Liver (tissue), 3 donors: Measurements from ENCODE around the gene COL23A1.

Source experiments
- ATF3 ChIP-seq: IDR thresholded peaks from 2 replicates; pipeline ENCODE4 v1.6.1; 2016; ENCODE audit warnings: antibody characterized with exemption
- CTCF ChIP-seq: fragments of 150-350 bp; IDR thresholded peaks from 2 replicates; pipeline ENCODE4 v1.5.1; 2017; ENCODE audit warnings: improper control_type of control experiment, low read depth, low read length; ENCODE audit not compliant: missing input control
- FOXA1 ChIP-seq: IDR thresholded peaks from 2 replicates; pipeline ENCODE4 v1.6.1; 2016; ENCODE audit warnings: antibody characterized with exemption
- GABPA ChIP-seq, 2 donors: IDR thresholded peaks in 1 of 2; conservative IDR thresholded peaks in 1 of 2; 2 replicates each; pipeline ENCODE4 v1.6.1; 2016; ENCODE audit warnings: antibody characterized with exemption in 2 of 2, mild to moderate bottlenecking in 1 of 2, moderate library complexity in 1 of 2
- HNF4G ChIP-seq: IDR thresholded peaks from 2 replicates; pipeline ENCODE4 v1.6.1; 2016; ENCODE audit warnings: antibody characterized with exemption
- JUND ChIP-seq, 2 donors: IDR thresholded peaks; 2 replicates each; pipeline ENCODE4 v1.6.1; 2016; ENCODE audit warnings: antibody characterized with exemption in 2 of 2
- MAX ChIP-seq: IDR thresholded peaks from 2 replicates; pipeline ENCODE4 v1.6.1; 2016; ENCODE audit warnings: antibody characterized with exemption
- NR2F2 ChIP-seq: IDR thresholded peaks from 2 replicates; pipeline ENCODE4 v1.6.1; 2016; ENCODE audit warnings: antibody characterized with exemption
- RAD21 ChIP-seq, 2 donors: IDR thresholded peaks; 2 replicates each; pipeline ENCODE4 v1.6.1; 2016; ENCODE audit warnings: antibody characterized with exemption in 2 of 2, mild to moderate bottlenecking in 2 of 2
- REST ChIP-seq: IDR thresholded peaks from 2 replicates; pipeline ENCODE4 v1.6.1; 2016; ENCODE audit warnings: antibody characterized with exemption, mild to moderate bottlenecking
- TAF1 ChIP-seq: conservative IDR thresholded peaks from 2 replicates; pipeline ENCODE4 v1.6.1; 2016; ENCODE audit warnings: antibody characterized with exemption, mild to moderate bottlenecking
- YY1 ChIP-seq: IDR thresholded peaks from 2 replicates; pipeline ENCODE4 v1.6.1; 2016; ENCODE audit warnings: antibody characterized with exemption, mild to moderate bottlenecking
- donor health status: healthy.
- donor health status: healthy.

- TF ChIP-seq CTCF (no peak), JUND (IDR thresholded peaks at IDR 0.05) (no peak), RAD21 (IDR thresholded peaks at IDR 0.05) (no peak), MAX (no peak), YY1 (no peak), TAF1 (no peak), HNF4G (no peak), FOXA1 (no peak), REST (no peak), GABPA (IDR thresholded peaks at IDR 0.05 in 1 of 2, conservative IDR thresholded peaks at IDR 0.05 in 1 of 2) (no peak), ATF3 (no peak), NR2F2 (no peak)
These were observed 130.0 kb downstream of the COL23A1 start for GRCh38 chr5:178460174-178460573.
